ENCODE data around the gene NOCT.

NOCT gene

DNA sequence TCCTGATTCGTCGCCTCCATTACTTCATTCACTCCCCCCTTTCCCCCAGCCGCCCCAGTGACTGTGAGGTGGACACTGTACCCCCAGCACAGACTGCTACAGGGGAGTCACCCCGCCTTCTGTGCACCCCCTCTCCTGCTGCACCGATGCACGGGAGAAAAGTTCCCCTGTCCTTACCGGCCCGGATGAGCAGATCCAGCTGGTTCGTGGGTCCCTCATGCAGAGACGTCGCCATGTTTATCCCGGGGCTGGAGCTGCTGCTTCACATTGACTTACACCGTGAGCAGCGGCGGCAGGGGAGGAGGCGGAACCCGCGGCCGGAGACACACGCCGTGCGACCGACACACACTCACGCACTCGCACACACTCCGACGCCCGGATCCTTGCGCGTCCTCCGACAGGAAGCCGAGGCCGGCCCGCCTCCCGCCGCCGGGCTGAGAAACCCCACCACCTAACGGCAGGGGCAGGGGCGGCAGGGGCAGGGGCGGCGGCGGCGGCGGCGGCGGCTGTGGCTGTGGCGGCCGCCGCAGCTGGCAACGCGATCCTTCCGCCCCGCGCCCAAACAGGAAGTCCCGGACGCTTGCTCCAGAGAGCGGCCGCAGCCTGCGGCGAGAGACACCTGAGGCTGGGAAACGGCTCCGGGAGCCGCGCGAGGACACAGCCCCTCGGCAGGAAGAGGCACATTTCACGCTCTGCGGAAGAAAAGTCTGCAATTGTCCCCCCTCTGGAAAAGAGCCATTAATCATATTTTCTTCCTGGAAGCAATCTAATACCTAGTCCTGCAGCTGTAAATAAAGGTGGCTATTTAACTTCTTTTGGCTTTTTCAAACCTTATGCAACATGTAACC lies 68.6 kb downstream of the NOCT start:
- Mint-ChIP-seq H3K27ac (peak overlapping the region; percentile 98), H3K36me3 (no peaks in the 10 kb centered on the region), H3K4me1 (peaks cover 14% of the 10 kb centered on the region), H3K4me3 (peak overlapping the region; percentile 87), H3K9me3 (no peaks in the 10 kb centered on the region), H3K27me3 (no peaks in the 10 kb centered on the region)
- peak in 1 of 2 donors; percentile 73 for DNase-seq (ENCODE audit: low spot score in 2 of 2)
- ATAC-seq (ENCODE audit: low read depth): peak; percentile 59

DNA sequence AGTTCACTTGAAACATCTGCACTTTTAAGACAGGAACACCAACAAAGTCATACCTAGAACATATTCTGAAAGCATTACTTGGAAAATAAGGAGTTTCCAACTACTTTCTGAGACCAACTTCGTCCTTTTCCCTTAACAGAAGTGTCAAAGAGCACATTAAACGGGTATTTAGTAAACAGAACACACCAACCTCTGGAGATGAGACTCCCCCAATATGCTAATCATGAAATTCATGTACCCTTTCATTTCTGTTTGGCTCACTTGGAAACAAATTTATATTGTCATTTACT lies 69.2 kb downstream of the NOCT start:
- no peak for ATAC-seq (ENCODE audit: low read depth)
- Mint-ChIP-seq H3K4me3 (peak overlapping the region; percentile 87), H3K4me1 (peaks cover 14% of the 10 kb centered on the region), H3K36me3 (no peaks in the 10 kb centered on the region), H3K27me3 (no peaks in the 10 kb centered on the region), H3K9me3 (no peaks in the 10 kb centered on the region), H3K27ac (peak overlapping the region; percentile 98)
- DNase-seq (ENCODE audit: low spot score in 2 of 2): no peak

DNA sequence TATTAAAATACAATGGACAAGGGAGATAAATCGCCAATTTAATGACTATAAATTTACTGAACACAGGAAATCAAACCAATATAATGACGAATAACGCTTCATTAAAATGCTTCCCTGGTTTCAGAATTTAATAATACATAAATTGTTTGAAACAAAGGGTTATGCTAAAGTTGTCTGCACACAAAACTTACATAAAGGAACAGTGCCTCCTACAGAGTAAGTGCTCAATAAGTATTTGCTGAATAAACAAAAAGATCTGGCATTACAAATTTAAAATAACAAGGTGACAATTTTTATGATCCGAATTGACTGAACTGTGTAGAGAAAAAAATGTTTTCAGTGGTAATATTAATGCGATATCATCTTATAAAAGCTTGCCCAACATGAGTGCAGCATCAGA lies 69.6 kb downstream of the NOCT start:
- DNase-seq (ENCODE audit: low spot score in 2 of 2): no peak
- no peak for ATAC-seq (ENCODE audit: low read depth)
- Mint-ChIP-seq H3K27ac (peak overlapping the region; percentile 98), H3K4me3 (no peak overlapping the region), H3K9me3 (no peaks in the 10 kb centered on the region), H3K4me1 (peaks cover 14% of the 10 kb centered on the region), H3K27me3 (no peaks in the 10 kb centered on the region), H3K36me3 (no peaks in the 10 kb centered on the region)

DNA sequence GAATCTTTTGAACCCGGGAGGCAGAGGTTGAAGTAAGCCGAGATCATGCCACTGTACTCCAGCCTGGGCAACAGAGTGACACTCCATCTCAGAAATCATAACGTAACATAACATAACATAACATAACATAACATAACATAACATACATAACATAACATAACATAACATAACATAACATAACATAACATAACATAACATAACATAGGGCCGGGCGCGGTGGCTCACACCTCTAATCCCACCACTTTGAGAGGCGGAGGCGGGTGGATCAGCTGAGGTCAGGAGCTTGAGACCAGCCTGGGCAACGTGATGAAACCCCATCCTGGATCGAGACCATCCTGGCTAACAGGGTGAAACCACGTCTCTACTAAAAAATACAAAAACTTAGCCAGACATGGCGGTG lies 76.7 kb downstream of the NOCT start:
- H3K27ac Mint-ChIP-seq: no peak overlapping the region
- H3K9me3 Mint-ChIP-seq: no peaks in the 10 kb centered on the region
- no peak overlapping the region for H3K4me3 Mint-ChIP-seq
- ATAC-seq (ENCODE audit: low read depth) (no peak), DNase-seq (ENCODE audit: low spot score in 2 of 2) (no peak)
- H3K4me1 Mint-ChIP-seq: no peaks in the 10 kb centered on the region
- H3K27me3 Mint-ChIP-seq: no peaks in the 10 kb centered on the region
- H3K36me3 Mint-ChIP-seq: no peaks in the 10 kb centered on the region

Measured in memory B cell (primary cell).